ENCODE measurements around the gene CD22.

The CD22 gene

DNA sequence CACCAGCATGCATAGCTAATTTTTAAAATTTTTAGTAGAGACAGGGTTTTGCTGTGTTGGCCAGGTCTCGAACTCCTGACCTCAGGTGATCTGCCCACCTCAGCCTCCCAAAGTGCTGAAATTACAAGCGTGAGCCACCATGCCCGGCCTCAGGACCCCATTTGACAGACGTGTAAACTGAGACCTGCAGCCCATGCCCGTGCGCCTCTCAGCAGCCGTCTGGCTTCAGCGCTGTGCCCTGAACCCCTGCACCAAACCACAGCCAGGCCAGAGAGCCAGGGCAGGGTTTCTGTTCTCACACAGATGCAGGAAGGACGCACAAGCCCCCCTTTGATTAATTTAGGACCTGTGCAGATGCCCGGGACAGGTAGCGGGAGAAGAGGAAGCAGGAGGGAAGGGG is 11.4 kb downstream of the CD22 start:
- no peaks in the 10 kb centered on the region for H3K9me3 ChIP-seq (ENCODE audit: control insufficient read depth, low read length)
- TF ChIP-seq CTCF (IDR thresholded peaks at IDR 0.05) = no peak
- no peaks in the 10 kb centered on the region for H3K79me2 ChIP-seq
- no peaks in the 10 kb centered on the region for H3K36me3 ChIP-seq (ENCODE audit: control insufficient read depth, insufficient read depth, low read length)
- H3K4me3 ChIP-seq (ENCODE audit: low read depth, low read length) = no peak overlapping the region
- H3K27me3 ChIP-seq (ENCODE audit: control insufficient read depth, insufficient read depth, low read length) = no peaks in the 10 kb centered on the region
- no peaks in the 10 kb centered on the region for H3K4me1 ChIP-seq
- H2AFZ ChIP-seq = no peak overlapping the region
- H3K4me2 ChIP-seq (ENCODE audit: low read length) = no peak overlapping the region
- no peak overlapping the region for H3K9ac ChIP-seq
- no peak overlapping the region for H3K27ac ChIP-seq

DNA sequence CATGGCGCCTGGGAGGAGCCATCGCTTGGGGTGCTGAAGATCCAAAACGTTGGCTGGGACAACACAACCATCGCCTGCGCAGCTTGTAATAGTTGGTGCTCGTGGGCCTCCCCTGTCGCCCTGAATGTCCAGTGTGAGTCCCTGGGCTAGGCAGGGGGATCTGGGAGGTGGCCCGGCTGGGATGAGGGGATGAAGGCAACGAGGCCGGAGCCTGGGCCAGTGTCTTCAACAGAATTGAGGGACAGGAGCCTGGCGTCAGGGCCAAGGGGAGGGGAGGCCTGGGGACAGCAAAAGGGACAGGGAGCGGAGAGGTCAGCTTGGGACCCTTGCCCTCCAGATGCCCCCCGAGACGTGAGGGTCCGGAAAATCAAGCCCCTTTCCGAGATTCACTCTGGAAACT is 12.0 kb downstream of the CD22 start:
- H3K27me3 ChIP-seq (ENCODE audit: control insufficient read depth, insufficient read depth, low read length) = no peaks in the 10 kb centered on the region

GRCh38 chr19:35341565-35342225 is 12.7 kb downstream of the CD22 start:
- Histone ChIP-seq H3K4me1 (no peaks in the 10 kb centered on the region), H3K9me3 (ENCODE audit: control insufficient read depth, low read length) (no peaks in the 10 kb centered on the region), H3K36me3 (ENCODE audit: control insufficient read depth, insufficient read depth, low read length) (no peaks in the 10 kb centered on the region), H3K4me3 (ENCODE audit: low read depth, low read length) (no peak overlapping the region), H3K9ac (no peak overlapping the region), H3K27ac (no peak overlapping the region), H3K4me2 (ENCODE audit: low read length) (no peak overlapping the region), H3K27me3 (ENCODE audit: control insufficient read depth, insufficient read depth, low read length) (no peaks in the 10 kb centered on the region), H3K79me2 (no peaks in the 10 kb centered on the region), H2AFZ (no peak overlapping the region)
- TF ChIP-seq CTCF (IDR thresholded peaks at IDR 0.05) = no peak

More for the DNA sequence above, 12.0 kb downstream of the CD22 start:
- Histone ChIP-seq H3K9me3 (ENCODE audit: control insufficient read depth, low read length) (no peaks in the 10 kb centered on the region), H3K36me3 (ENCODE audit: control insufficient read depth, insufficient read depth, low read length) (no peaks in the 10 kb centered on the region), H2AFZ (no peak overlapping the region), H3K27ac (no peak overlapping the region), H3K4me1 (no peaks in the 10 kb centered on the region), H3K4me2 (ENCODE audit: low read length) (no peak overlapping the region), H3K79me2 (no peaks in the 10 kb centered on the region), H3K4me3 (ENCODE audit: low read depth, low read length) (no peak overlapping the region), H3K9ac (no peak overlapping the region)
- no peak for TF ChIP-seq CTCF (IDR thresholded peaks at IDR 0.05)

DNA sequence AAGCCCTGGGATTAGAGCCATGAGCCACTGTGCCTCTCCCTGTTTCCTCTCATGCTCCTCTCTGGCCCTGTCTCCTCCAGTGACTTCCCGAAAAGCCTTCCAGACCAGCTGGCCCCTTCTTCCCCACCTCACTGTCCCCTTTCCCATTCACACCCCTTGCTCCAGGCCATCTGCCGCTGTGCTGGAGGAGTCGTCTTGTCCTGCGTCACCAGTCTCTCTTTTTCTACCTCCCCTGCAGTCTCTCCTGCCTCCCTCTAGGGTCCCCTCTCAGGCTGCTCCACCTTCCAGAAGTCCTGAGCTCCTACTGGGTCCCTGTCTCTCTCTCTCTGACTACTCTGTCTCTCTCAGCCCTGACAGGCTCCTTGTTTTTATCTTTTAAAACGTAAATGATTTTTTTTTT is 13.4 kb downstream of the CD22 start:
- H3K79me2 ChIP-seq = no peaks in the 10 kb centered on the region
- no peaks in the 10 kb centered on the region for H3K36me3 ChIP-seq (ENCODE audit: control insufficient read depth, insufficient read depth, low read length)
- no peak overlapping the region for H3K4me3 ChIP-seq (ENCODE audit: low read depth, low read length)
- H3K9ac ChIP-seq = no peak overlapping the region
- peaks cover 3% of the 10 kb centered on the region for H3K4me1 ChIP-seq
- no peaks in the 10 kb centered on the region for H3K27me3 ChIP-seq (ENCODE audit: control insufficient read depth, insufficient read depth, low read length)
- H3K4me2 ChIP-seq (ENCODE audit: low read length) = no peak overlapping the region
- no peaks in the 10 kb centered on the region for H3K9me3 ChIP-seq (ENCODE audit: control insufficient read depth, low read length)
- H2AFZ ChIP-seq = no peak overlapping the region
- TF ChIP-seq CTCF (IDR thresholded peaks at IDR 0.05) = no peak
- no peak overlapping the region for H3K27ac ChIP-seq

DNA sequence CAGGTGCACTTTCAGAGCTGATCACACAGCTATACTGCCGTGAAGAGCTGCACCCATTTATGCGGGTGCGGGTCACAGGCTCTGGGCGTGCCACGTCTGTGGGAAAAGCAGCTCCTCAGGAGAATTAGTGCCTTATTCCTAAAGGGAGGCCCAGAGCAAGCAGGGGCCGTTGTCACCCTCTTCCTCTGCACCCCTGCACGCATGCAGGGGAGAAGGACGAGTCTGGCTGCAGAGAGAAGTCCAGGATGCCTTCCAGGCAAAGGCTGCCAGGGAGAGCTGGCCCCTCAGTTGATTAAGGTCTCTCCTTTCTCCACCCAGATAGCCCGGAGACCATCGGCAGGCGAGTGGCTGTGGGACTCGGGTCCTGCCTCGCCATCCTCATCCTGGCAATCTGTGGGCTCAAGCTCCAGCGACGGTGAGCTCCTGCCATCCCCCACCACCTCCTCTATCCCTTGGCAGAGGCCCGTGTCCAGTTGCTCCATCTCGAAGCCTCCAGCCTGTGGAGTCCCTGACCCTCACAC is 15.6 kb downstream of the CD22 start:
- H3K4me2 ChIP-seq (ENCODE audit: low read length) = no peak overlapping the region
- H2AFZ ChIP-seq = no peak overlapping the region
- H3K27ac ChIP-seq = no peak overlapping the region
- no peaks in the 10 kb centered on the region for H3K27me3 ChIP-seq (ENCODE audit: control insufficient read depth, insufficient read depth, low read length)
- TF ChIP-seq CTCF (IDR thresholded peaks at IDR 0.05) = no peak
- H3K9me3 ChIP-seq (ENCODE audit: control insufficient read depth, low read length) = no peaks in the 10 kb centered on the region
- H3K4me1 ChIP-seq = peaks cover 20% of the 10 kb centered on the region
- H3K9ac ChIP-seq = no peak overlapping the region
- H3K36me3 ChIP-seq (ENCODE audit: control insufficient read depth, insufficient read depth, low read length) = no peaks in the 10 kb centered on the region
- H3K79me2 ChIP-seq = no peaks in the 10 kb centered on the region
- H3K4me3 ChIP-seq (ENCODE audit: low read depth, low read length) = no peak overlapping the region
